Activated naive CD8-positive, alpha-beta T cell treated with anti-CD3 and anti-CD28 coated beads for 36 hours (primary cell): ENCODE results near the gene SLC10A7. TPM values are rescaled to one million over a fixed set of nuclear protein-coding genes. Genes with fewer than 3 reads are reported as not detected.

Source experiments
- DNase-seq: peaks from one replicate; pipeline ENCODE4 v3.0.0; 2021
- H3K27ac Mint-ChIP-seq: one replicate; pipeline ENCODE4 v1.8.0; 2022; ENCODE audit warnings: mild to moderate bottlenecking, moderate library complexity, mixed read lengths
- H3K27me3 Mint-ChIP-seq: one replicate; pipeline ENCODE4 v1.8.0; 2022; ENCODE audit warnings: mild to moderate bottlenecking, mixed read lengths
- H3K36me3 Mint-ChIP-seq: one replicate; pipeline ENCODE4 v1.8.0; 2021; ENCODE audit warnings: mild to moderate bottlenecking, mixed read lengths
- H3K4me1 Mint-ChIP-seq: one replicate; pipeline ENCODE4 v1.8.0; 2021; ENCODE audit warnings: mixed read lengths
- H3K4me3 Mint-ChIP-seq: one replicate; pipeline ENCODE4 v1.8.0; 2022; ENCODE audit warnings: mild to moderate bottlenecking, moderate library complexity, mixed read lengths
- H3K9me3 Mint-ChIP-seq: one replicate; pipeline ENCODE4 v1.8.0; 2022; ENCODE audit warnings: mixed read lengths
- total RNA-seq, 2 experiments: library from RNA; stranded (reverse); gene quantifications; one replicate each; pipeline ENCODE4 v1.2.3, GENCODE V29; 2021

The SLC10A7 gene
- total RNA-seq, 2 experiments from 2014 or later = 12.8 to 16.1 TPM

- Mint-ChIP-seq H3K27ac (no peak overlapping the region), H3K9me3 (no peaks in the 10 kb centered on the region), H3K4me3 (no peak overlapping the region), H3K4me1 (no peaks in the 10 kb centered on the region), H3K36me3 (peaks cover 8% of the 10 kb centered on the region), H3K27me3 (no peaks in the 10 kb centered on the region)
- DNase-seq = no peak
These were observed 222.1 kb downstream of the SLC10A7 start for GRCh38 chr4:146299607-146300006.

DNA sequence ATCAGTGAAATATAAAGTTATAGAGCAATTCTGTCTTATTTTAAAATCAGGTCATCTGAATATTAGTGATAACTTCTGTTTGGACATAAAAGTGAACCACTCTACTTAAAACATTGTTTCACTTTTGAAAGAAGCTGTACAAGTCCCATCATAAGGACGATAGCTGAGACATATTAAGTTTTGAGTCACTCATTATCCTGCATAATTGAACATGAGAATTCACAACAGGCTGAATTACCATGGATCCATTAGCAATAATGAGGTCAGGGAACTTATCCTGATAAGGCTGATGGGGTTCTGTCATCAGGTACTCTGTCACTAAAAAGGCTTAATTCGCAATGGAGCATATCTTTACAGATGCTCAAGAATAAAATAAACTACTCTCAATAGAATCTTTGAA is 227.0 kb downstream of the SLC10A7 start:
- no peaks in the 10 kb centered on the region for H3K27me3 Mint-ChIP-seq
- no peak overlapping the region for H3K4me3 Mint-ChIP-seq
- H3K9me3 Mint-ChIP-seq = no peaks in the 10 kb centered on the region
- H3K27ac Mint-ChIP-seq = no peak overlapping the region
- no peak for DNase-seq
- no peaks in the 10 kb centered on the region for H3K4me1 Mint-ChIP-seq
- peaks cover 7% of the 10 kb centered on the region for H3K36me3 Mint-ChIP-seq

DNA sequence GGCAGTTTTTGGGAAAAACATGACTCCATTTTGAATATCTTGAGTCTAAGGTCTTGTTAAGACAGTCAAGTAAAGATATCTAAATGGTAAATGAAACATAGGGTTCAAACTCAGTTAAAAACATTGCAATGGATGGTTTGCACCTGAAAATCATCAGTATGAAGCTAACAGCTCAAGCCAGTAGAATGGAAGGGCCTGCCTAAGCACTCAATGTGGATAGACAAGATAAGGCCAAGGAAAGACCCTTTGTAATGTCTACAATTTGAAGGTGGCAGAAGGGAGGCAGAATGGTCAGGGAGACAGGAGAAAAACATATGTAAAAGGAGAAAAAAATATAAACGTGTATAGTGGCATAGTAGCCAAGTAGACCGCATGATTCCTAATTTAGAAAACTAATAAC is 229.2 kb downstream of the SLC10A7 start:
- Mint-ChIP-seq H3K4me1 (no peaks in the 10 kb centered on the region), H3K27ac (no peak overlapping the region), H3K36me3 (peaks cover 9% of the 10 kb centered on the region), H3K27me3 (no peaks in the 10 kb centered on the region), H3K4me3 (no peak overlapping the region), H3K9me3 (no peaks in the 10 kb centered on the region)
- no peak for DNase-seq

GRCh38 chr4:146291313-146291712 is 230.4 kb downstream of the SLC10A7 start:
- H3K4me3 Mint-ChIP-seq = no peak overlapping the region
- peaks cover 9% of the 10 kb centered on the region for H3K36me3 Mint-ChIP-seq
- H3K9me3 Mint-ChIP-seq = no peaks in the 10 kb centered on the region
- no peak overlapping the region for H3K27ac Mint-ChIP-seq
- no peaks in the 10 kb centered on the region for H3K4me1 Mint-ChIP-seq
- no peak for DNase-seq
- H3K27me3 Mint-ChIP-seq = no peaks in the 10 kb centered on the region

GRCh38 chr4:146288193-146288592 is 233.5 kb downstream of the SLC10A7 start:
- H3K4me3 Mint-ChIP-seq = no peak overlapping the region
- no peak overlapping the region for H3K27ac Mint-ChIP-seq
- no peaks in the 10 kb centered on the region for H3K4me1 Mint-ChIP-seq
- H3K9me3 Mint-ChIP-seq = no peaks in the 10 kb centered on the region
- H3K27me3 Mint-ChIP-seq = no peaks in the 10 kb centered on the region
- peaks cover 6% of the 10 kb centered on the region for H3K36me3 Mint-ChIP-seq
- no peak for DNase-seq

- peaks cover 2% of the 10 kb centered on the region for H3K36me3 Mint-ChIP-seq
- no peak overlapping the region for H3K4me3 Mint-ChIP-seq
- no peaks in the 10 kb centered on the region for H3K4me1 Mint-ChIP-seq
- no peak overlapping the region for H3K27ac Mint-ChIP-seq
- DNase-seq = no peak
- no peaks in the 10 kb centered on the region for H3K27me3 Mint-ChIP-seq
- H3K9me3 Mint-ChIP-seq = no peaks in the 10 kb centered on the region
These were observed 236.7 kb downstream of the SLC10A7 start for GRCh38 chr4:146285037-146285436.

DNA sequence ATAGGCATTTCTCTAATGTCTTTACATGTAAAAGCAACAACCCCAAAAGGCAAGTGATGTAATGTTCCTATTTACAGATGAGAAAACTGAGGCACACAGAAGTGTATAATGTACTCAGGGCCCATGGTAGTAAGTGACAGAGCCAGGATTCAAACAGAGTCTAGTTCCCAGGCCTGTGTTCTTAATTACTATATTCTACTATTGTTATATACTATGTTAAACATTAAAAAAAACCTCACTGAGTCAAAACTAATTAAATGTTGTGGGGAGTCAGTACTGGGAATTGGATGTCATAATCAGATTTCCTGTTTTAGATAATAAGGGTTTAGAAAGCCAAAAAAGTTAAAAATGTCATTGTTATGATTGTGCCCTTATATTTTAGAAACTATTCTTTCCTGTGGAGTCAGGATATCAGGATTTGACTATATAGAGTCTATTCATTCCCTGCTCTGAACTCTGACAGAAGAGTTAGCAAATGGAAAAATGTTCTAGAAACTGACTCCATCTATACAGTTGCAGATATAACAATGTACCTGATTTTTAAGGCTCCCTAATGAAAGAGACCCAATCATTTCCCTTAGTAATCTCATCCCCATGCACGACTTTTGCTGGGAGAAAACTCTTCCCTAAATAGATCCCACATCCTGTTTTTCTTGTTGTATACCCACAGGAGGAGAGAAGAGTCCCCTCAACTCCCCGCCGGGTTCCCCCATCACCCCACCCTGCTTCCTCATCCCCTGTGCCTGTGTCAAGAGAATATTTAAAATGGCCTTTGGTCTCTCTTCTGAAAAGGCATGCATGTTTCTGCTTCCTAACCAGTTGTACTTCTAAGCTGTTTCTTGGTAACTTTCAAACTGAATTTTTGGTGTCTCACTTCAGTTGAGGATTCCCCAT is 237.7 kb downstream of the SLC10A7 start:
- H3K9me3 Mint-ChIP-seq = no peaks in the 10 kb centered on the region
- H3K27ac Mint-ChIP-seq = no peak overlapping the region
- H3K27me3 Mint-ChIP-seq = no peaks in the 10 kb centered on the region
- H3K36me3 Mint-ChIP-seq = peaks cover under 1% of the 10 kb centered on the region
- H3K4me3 Mint-ChIP-seq = no peak overlapping the region
- H3K4me1 Mint-ChIP-seq = no peaks in the 10 kb centered on the region
- DNase-seq = no peak

GRCh38 chr4:146282657-146283056 is 239.1 kb downstream of the SLC10A7 start:
- Mint-ChIP-seq H3K4me3 (no peak overlapping the region), H3K9me3 (no peaks in the 10 kb centered on the region), H3K4me1 (no peaks in the 10 kb centered on the region), H3K27ac (no peak overlapping the region), H3K36me3 (no peaks in the 10 kb centered on the region), H3K27me3 (no peaks in the 10 kb centered on the region)
- no peak for DNase-seq

GRCh38 chr4:146278986-146279385 is 242.8 kb downstream of the SLC10A7 start:
- no peak for DNase-seq
- H3K36me3 Mint-ChIP-seq = peaks cover 2% of the 10 kb centered on the region
- H3K27me3 Mint-ChIP-seq = no peaks in the 10 kb centered on the region
- H3K4me3 Mint-ChIP-seq = no peak overlapping the region
- no peak overlapping the region for H3K27ac Mint-ChIP-seq
- H3K9me3 Mint-ChIP-seq = no peaks in the 10 kb centered on the region
- H3K4me1 Mint-ChIP-seq = no peaks in the 10 kb centered on the region

DNA sequence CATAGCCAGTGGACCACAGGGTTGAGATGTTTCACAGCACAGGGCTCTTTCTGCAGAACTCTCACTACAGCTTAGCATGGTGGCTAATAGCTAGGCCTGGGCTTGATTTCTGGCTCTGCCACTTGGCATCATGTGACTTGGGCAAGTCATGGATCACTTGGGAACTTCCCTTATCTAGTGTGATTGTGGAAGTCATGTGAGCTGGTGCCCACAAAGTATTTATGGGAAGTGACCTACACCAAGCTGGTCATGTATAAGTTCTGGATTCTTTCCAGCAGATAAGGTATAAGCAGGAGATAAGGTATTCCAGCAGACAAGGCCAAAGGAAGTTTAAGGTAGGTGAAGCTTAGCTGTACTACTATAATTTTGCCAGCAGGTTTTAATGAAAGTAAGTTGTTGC is 246.4 kb downstream of the SLC10A7 start:
- Mint-ChIP-seq H3K27ac (no peak overlapping the region), H3K4me1 (peaks cover 2% of the 10 kb centered on the region), H3K36me3 (peaks cover 4% of the 10 kb centered on the region), H3K9me3 (no peaks in the 10 kb centered on the region), H3K4me3 (no peak overlapping the region), H3K27me3 (no peaks in the 10 kb centered on the region)
- no peak for DNase-seq

DNA sequence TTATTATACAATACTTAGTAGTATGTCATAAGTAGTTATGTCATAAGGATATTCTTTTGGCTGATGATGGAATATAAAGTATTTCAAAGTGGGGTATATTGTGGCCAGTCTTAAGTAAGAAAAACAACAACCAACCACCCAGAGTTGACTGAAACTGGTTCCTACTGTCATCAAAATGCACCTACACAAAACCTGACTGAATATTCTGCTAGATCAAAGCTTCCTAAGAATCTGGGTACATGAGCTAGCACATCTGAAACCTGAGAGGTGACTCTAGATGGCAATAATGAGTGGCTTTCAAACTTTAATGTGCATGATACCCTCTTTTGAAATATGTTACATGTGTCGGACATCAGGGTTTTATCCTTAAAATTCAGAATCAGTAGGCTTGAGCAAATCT is 247.0 kb downstream of the SLC10A7 start:
- Mint-ChIP-seq H3K4me1 (peaks cover 2% of the 10 kb centered on the region), H3K4me3 (no peak overlapping the region), H3K9me3 (no peaks in the 10 kb centered on the region), H3K27ac (no peak overlapping the region), H3K36me3 (peaks cover 4% of the 10 kb centered on the region), H3K27me3 (no peaks in the 10 kb centered on the region)
- DNase-seq = no peak

DNA sequence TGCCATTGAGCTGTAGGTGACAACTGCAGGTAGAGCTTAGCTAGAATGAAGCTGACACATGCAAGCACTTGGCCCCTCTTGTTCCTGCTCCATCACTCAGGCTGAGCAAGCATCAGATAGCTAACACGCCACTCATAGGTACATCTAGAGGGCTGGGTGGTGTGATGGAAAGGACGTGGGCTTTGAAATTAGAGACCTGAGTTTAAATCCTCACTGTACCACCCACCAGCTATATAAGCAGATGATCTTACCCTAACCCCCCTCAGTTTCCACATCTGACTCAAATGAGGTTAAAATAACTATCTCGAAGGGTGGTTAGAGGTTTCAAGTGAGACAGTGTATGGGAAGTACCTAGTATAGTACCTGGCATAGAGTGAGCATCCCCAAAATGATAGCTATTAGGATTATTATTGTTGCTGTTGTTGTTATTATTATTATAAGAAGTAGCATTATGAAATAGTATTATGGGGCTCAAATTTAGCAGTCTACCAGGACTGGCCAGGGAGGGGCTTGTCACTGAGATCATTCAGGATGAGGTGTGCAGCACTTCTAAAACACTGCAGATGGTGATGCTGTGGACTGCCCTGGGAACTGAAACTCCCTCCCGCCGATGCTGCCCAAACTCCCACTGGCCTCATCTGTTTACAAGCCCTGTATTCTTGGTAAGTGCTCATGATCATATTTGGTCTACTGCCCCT is 248.4 kb downstream of the SLC10A7 start:
- Mint-ChIP-seq H3K27me3 (no peaks in the 10 kb centered on the region), H3K9me3 (no peaks in the 10 kb centered on the region), H3K27ac (no peak overlapping the region), H3K4me3 (no peak overlapping the region), H3K36me3 (peaks cover 4% of the 10 kb centered on the region), H3K4me1 (peaks cover 2% of the 10 kb centered on the region)
- no peak for DNase-seq

DNA sequence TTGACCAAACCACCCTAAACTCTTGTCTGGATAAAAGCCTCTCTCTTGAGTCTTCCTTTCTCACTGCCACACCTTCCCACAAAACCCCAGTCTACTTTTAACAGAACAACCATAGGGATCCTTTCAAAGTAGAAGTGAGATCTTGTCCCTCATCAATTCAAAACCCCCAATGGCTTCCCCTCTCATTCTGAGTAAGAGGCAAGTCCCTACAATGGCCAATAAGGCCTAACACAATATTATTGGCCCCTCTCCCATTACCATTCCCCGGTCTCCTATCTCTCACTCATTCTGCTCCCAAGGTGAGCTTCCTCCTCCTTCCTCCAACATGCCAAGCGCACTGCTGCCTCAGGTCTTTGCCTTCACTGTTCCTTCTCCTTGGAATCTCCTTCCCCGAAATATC is 250.3 kb downstream of the SLC10A7 start:
- no peaks in the 10 kb centered on the region for H3K27me3 Mint-ChIP-seq
- H3K27ac Mint-ChIP-seq = no peak overlapping the region
- H3K36me3 Mint-ChIP-seq = peaks cover 1% of the 10 kb centered on the region
- no peaks in the 10 kb centered on the region for H3K9me3 Mint-ChIP-seq
- H3K4me3 Mint-ChIP-seq = no peak overlapping the region
- no peak for DNase-seq
- H3K4me1 Mint-ChIP-seq = peaks cover 2% of the 10 kb centered on the region

GRCh38 chr4:146269228-146269653 is 252.5 kb downstream of the SLC10A7 start:
- Mint-ChIP-seq H3K4me1 (peaks cover 2% of the 10 kb centered on the region), H3K36me3 (peaks cover 1% of the 10 kb centered on the region), H3K27ac (no peak overlapping the region), H3K4me3 (no peak overlapping the region), H3K9me3 (no peaks in the 10 kb centered on the region), H3K27me3 (no peaks in the 10 kb centered on the region)
- no peak for DNase-seq

- no peaks in the 10 kb centered on the region for H3K27me3 Mint-ChIP-seq
- no peak overlapping the region for H3K4me3 Mint-ChIP-seq
- H3K27ac Mint-ChIP-seq = no peak overlapping the region
- peaks cover 1% of the 10 kb centered on the region for H3K36me3 Mint-ChIP-seq
- H3K9me3 Mint-ChIP-seq = no peaks in the 10 kb centered on the region
- no peak for DNase-seq
- no peaks in the 10 kb centered on the region for H3K4me1 Mint-ChIP-seq
These were observed 253.9 kb downstream of the SLC10A7 start for GRCh38 chr4:146267826-146268225.
